ENCODE results near the gene TXNDC12.
"Not testable (repeated sequence)": the region's sequence is repeated elsewhere in the genome, so short reads cannot be mapped to it uniquely, and the experiment has no call there.

The TXNDC12 gene

GRCh38 chr1:52033190-52034049 is 21.6 kb downstream of the TXNDC12 start, which contains the start of gene KTI12:
Gene KTI12 (minus strand): TSS chr1:52033810. CDS start chr1:52033761, 49 bp downstream.
- Mint-ChIP-seq H3K4me3 (peak within 1 kb of the TSS; percentile 88), H3K36me3 (ENCODE audit: low read depth) (peaks cover 34% of the 10 kb centered on the region), H3K27ac (peak within 1 kb of the TSS; percentile 86), H3K9me3 (no peaks in the 10 kb centered on the region), H3K4me1 (ENCODE audit: low read depth) (peaks cover 27% of the 10 kb centered on the region), H3K27me3 (ENCODE audit: low read depth) (no peaks in the 10 kb centered on the region)

GRCh38 chr1:52032785-52033131 is 22.2 kb downstream of the TXNDC12 start:
- Mint-ChIP-seq H3K36me3 (ENCODE audit: low read depth) (peaks cover 29% of the 10 kb centered on the region), H3K27ac (peak overlapping the region; percentile 86), H3K4me1 (ENCODE audit: low read depth) (peaks cover 27% of the 10 kb centered on the region)

GRCh38 chr1:52032124-52032784 is 22.7 kb downstream of the TXNDC12 start:
- peaks cover 31% of the 10 kb centered on the region for H3K36me3 Mint-ChIP-seq (ENCODE audit: low read depth)

More at GRCh38 chr1:52032785-52033131, 22.2 kb downstream of the TXNDC12 start:
- no peaks in the 10 kb centered on the region for H3K9me3 Mint-ChIP-seq
- peak overlapping the region; percentile 88 for H3K4me3 Mint-ChIP-seq
- no peaks in the 10 kb centered on the region for H3K27me3 Mint-ChIP-seq (ENCODE audit: low read depth)

GRCh38 chr1:52028839-52029238 is 26.2 kb downstream of the TXNDC12 start:
- H3K36me3 Mint-ChIP-seq (ENCODE audit: low read depth): peaks cover 33% of the 10 kb centered on the region
- not testable (repeated sequence) for H3K27me3 Mint-ChIP-seq (ENCODE audit: low read depth); H3K4me3 Mint-ChIP-seq

More at GRCh38 chr1:52032124-52032784, 22.7 kb downstream of the TXNDC12 start:
- peak overlapping the region; percentile 88 for H3K4me3 Mint-ChIP-seq
- peak overlapping the region; percentile 86 for H3K27ac Mint-ChIP-seq
- peaks cover 27% of the 10 kb centered on the region for H3K4me1 Mint-ChIP-seq (ENCODE audit: low read depth)
- H3K27me3 Mint-ChIP-seq (ENCODE audit: low read depth): no peaks in the 10 kb centered on the region
- no peaks in the 10 kb centered on the region for H3K9me3 Mint-ChIP-seq

GRCh38 chr1:52028328-52028727 is 26.7 kb downstream of the TXNDC12 start:
- no peaks in the 10 kb centered on the region for H3K9me3 Mint-ChIP-seq
- no peaks in the 10 kb centered on the region for H3K27me3 Mint-ChIP-seq (ENCODE audit: low read depth)
- peaks cover 23% of the 10 kb centered on the region for H3K4me1 Mint-ChIP-seq (ENCODE audit: low read depth)
- no peak overlapping the region for H3K4me3 Mint-ChIP-seq
- H3K36me3 Mint-ChIP-seq (ENCODE audit: low read depth): peaks cover 36% of the 10 kb centered on the region
- no peak overlapping the region for H3K27ac Mint-ChIP-seq

More at GRCh38 chr1:52028839-52029238, 26.2 kb downstream of the TXNDC12 start:
- H3K27ac Mint-ChIP-seq, H3K9me3 Mint-ChIP-seq: not testable (repeated sequence)
- peaks cover 24% of the 10 kb centered on the region for H3K4me1 Mint-ChIP-seq (ENCODE audit: low read depth)

- no peak overlapping the region for H3K4me3 Mint-ChIP-seq
- peaks cover 34% of the 10 kb centered on the region for H3K36me3 Mint-ChIP-seq (ENCODE audit: low read depth)
- H3K4me1 Mint-ChIP-seq (ENCODE audit: low read depth): peaks cover 12% of the 10 kb centered on the region
- no peak overlapping the region for H3K27ac Mint-ChIP-seq
- H3K9me3 Mint-ChIP-seq: no peaks in the 10 kb centered on the region
- H3K27me3 Mint-ChIP-seq (ENCODE audit: low read depth): no peaks in the 10 kb centered on the region
Measured at GRCh38 chr1:52026278-52026677, 28.7 kb downstream of the TXNDC12 start.

GRCh38 chr1:52022133-52022532 is 32.9 kb downstream of the TXNDC12 start:
- no peaks in the 10 kb centered on the region for H3K4me1 Mint-ChIP-seq (ENCODE audit: low read depth)
- no peak overlapping the region for H3K27ac Mint-ChIP-seq
- peaks cover 35% of the 10 kb centered on the region for H3K36me3 Mint-ChIP-seq (ENCODE audit: low read depth)
- no peak overlapping the region for H3K4me3 Mint-ChIP-seq
- no peaks in the 10 kb centered on the region for H3K27me3 Mint-ChIP-seq (ENCODE audit: low read depth)
- H3K9me3 Mint-ChIP-seq: no peaks in the 10 kb centered on the region

- Mint-ChIP-seq H3K27me3 (ENCODE audit: low read depth) (peaks cover 17% of the 10 kb centered on the region), H3K4me1 (ENCODE audit: low read depth) (peaks cover 1% of the 10 kb centered on the region), H3K27ac (no peak overlapping the region), H3K4me3 (no peak overlapping the region), H3K36me3 (ENCODE audit: low read depth) (no peaks in the 10 kb centered on the region), H3K9me3 (no peaks in the 10 kb centered on the region)
Measured at GRCh38 chr1:52008071-52008809, 46.8 kb downstream of the TXNDC12 start.

GRCh38 chr1:52007215-52008002 is 47.6 kb downstream of the TXNDC12 start:
- no peaks in the 10 kb centered on the region for H3K36me3 Mint-ChIP-seq (ENCODE audit: low read depth)
- H3K4me3 Mint-ChIP-seq: no peak overlapping the region
- no peaks in the 10 kb centered on the region for H3K9me3 Mint-ChIP-seq
- H3K4me1 Mint-ChIP-seq (ENCODE audit: low read depth): peaks cover 1% of the 10 kb centered on the region
- H3K27me3 Mint-ChIP-seq (ENCODE audit: low read depth): peaks cover 17% of the 10 kb centered on the region
- H3K27ac Mint-ChIP-seq: no peak overlapping the region

- not testable (repeated sequence) for H3K4me1 Mint-ChIP-seq (ENCODE audit: low read depth); H3K27ac Mint-ChIP-seq; H3K4me3 Mint-ChIP-seq; H3K9me3 Mint-ChIP-seq; H3K36me3 Mint-ChIP-seq (ENCODE audit: low read depth)
- peaks cover 17% of the 10 kb centered on the region for H3K27me3 Mint-ChIP-seq (ENCODE audit: low read depth)
Measured at GRCh38 chr1:52006081-52006553, 48.9 kb downstream of the TXNDC12 start.

GRCh38 chr1:52005548-52005947 is 49.4 kb downstream of the TXNDC12 start:
- not testable (repeated sequence) for H3K9me3 Mint-ChIP-seq; H3K36me3 Mint-ChIP-seq (ENCODE audit: low read depth); H3K4me3 Mint-ChIP-seq; H3K4me1 Mint-ChIP-seq (ENCODE audit: low read depth); H3K27ac Mint-ChIP-seq
- peaks cover 17% of the 10 kb centered on the region for H3K27me3 Mint-ChIP-seq (ENCODE audit: low read depth)

GRCh38 chr1:52003877-52004276 is 51.1 kb downstream of the TXNDC12 start:
- Mint-ChIP-seq H3K27ac (no peak overlapping the region), H3K9me3 (no peaks in the 10 kb centered on the region), H3K4me1 (ENCODE audit: low read depth) (no peaks in the 10 kb centered on the region), H3K4me3 (no peak overlapping the region), H3K36me3 (ENCODE audit: low read depth) (no peaks in the 10 kb centered on the region), H3K27me3 (ENCODE audit: low read depth) (peaks cover 17% of the 10 kb centered on the region)

GRCh38 chr1:52002038-52002917 is 52.7 kb downstream of the TXNDC12 start:
- Mint-ChIP-seq H3K27me3 (ENCODE audit: low read depth) (peaks cover 22% of the 10 kb centered on the region), H3K9me3 (no peaks in the 10 kb centered on the region), H3K4me3 (no peak overlapping the region), H3K4me1 (ENCODE audit: low read depth) (no peaks in the 10 kb centered on the region), H3K36me3 (ENCODE audit: low read depth) (no peaks in the 10 kb centered on the region), H3K27ac (no peak overlapping the region)
